ENCODE data around the gene LINC01488.
A peak's percentile ranks its signal among the peaks of the same experiment; 100 is the strongest.

The LINC01488 gene

DNA sequence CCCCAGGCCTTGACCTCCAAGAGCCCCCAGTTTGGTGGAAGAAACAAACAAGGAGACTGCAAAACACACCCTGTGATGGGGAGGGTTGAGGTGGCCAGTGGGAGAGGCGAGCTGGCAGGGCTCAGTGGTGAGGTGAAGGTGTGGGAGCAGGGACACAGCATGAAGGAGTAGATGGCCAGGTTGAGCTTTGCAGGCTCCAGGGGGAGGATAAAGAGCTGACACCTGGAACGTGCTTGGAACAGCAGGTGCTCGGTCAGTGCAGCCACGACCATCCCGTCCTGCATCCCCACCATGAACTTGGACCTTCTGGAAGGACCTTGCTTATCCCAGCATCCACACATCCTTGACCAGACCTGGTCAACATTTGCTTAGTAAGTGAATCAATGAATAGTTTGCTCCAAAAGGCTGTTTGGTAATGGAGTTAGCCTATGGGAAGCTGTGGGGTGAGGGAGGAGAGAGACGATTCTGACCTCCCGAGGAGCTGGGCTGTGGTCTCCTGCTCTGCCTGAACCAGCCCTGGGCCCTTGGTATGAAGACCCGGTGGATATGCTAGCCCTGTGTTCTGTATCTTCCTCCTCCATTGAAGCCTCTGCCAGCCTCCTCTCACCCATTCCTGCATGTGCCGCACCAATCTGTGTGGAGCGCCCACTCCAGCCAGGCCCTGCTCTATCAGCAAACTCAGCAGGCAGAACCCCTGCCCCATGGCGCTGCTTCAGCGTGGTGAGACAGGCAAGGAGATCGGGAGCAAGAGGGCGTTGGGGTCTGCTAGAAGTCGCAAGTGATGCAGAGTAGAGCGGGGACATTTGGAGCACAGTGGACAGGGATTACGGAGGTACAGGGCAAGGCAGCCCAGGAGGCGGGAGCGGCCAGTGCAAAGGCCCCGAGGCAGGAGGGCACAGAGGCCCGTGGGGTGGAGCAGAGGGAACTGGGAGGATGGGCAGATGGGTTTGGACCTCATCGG, 9.9 kb downstream of the LINC01488 start:
- DNase-seq = no peak

DNA sequence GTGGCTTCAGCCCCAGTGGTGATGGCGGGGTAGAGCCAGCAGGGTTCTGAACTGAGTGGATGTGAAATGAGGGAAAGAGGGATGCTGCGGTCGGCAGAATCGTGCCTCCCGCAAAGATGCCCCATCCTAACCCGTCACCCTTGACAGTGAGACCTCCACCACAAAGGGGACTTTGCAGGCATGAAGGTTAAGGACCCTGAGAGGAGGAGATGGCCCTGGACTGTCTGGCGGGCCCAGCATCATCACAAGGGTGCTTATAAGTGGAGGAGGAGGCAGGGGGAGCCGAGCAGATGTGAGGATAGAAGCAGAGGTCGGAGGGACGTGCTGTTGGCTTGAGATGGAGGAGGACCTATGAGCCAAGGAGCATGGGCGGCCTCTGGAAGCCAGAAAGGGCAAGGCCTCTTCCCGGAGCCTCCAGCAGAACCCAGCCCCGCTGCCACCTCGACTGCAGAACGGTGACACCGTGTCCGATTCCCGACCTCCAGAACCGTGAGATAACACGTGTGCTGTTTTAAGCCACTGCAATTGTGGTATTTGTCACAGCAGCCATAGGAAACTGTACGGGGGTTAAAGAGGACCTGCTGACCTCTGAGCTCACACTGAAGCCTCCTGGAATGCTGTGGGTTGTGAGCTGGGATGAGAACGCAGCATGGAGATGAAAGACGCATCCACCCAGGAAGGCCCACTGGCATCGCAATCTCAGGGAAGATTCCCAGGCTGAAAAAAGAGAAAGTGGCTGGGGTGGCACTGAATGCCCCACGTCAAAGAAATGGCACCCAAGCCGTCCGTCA, 10.9 kb downstream of the LINC01488 start:
- no peak for DNase-seq

GRCh38 chr11:69493931-69494821, 12.7 kb downstream of the LINC01488 start:
- no peak for DNase-seq

DNA sequence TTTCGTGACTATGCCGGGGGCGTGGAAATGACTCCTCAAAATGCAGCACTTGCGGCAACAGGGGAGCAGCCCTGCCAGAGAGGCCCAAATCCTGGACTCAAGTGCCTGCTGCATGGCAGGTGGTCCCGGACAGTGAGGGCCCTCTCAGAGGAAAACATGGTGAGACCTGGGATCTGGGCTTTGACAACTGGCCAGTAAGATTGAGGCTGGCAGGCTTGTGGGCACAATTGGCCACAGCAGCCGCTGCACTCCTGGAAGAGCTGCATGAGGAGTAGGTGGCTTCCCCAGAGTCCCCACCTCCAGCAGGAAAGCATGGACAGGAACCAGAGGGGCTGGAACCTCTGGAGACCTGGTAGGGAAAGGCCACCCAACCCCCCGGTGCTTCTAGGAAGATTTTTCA, 13.4 kb downstream of the LINC01488 start:
- DNase-seq = no peak

GRCh38 chr11:69495441-69496201, 14.2 kb downstream of the LINC01488 start:
- DNase-seq = no peak

GRCh38 chr11:69496202-69496557, 14.7 kb downstream of the LINC01488 start:
- DNase-seq = no peak

GRCh38 chr11:69496631-69497220, 15.3 kb downstream of the LINC01488 start:
- no peak for DNase-seq

DNA sequence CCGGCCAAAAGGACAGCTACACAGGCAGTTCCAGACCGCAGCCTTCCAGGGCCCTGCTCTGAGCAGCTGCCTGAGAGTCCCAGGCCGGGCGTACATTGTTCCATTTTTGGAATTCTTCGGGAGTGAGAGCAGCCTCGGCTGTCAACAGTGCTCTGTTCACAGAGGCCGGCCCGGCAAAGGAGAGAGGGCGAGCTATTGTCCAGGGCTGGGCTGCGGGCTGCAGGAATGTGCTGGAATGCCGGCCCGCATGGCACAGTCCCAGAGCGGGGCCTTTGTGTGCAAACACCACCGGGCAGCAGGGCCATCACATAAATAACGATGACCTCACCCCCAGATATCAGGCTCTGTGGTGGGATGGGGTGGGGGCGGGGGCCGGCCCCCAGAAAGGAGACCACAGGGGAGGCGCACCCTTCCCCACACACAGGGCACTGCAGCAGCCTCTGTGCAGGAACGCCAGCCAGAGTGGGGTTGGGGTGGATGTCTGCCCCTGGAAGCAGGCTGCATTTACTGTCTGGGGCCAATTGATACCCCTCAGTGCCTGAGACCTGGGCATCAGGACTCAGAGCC, 15.8 kb downstream of the LINC01488 start:
- peak in 34 of 51 donors; percentile 3 to 76 (median 31) for DNase-seq

DNA sequence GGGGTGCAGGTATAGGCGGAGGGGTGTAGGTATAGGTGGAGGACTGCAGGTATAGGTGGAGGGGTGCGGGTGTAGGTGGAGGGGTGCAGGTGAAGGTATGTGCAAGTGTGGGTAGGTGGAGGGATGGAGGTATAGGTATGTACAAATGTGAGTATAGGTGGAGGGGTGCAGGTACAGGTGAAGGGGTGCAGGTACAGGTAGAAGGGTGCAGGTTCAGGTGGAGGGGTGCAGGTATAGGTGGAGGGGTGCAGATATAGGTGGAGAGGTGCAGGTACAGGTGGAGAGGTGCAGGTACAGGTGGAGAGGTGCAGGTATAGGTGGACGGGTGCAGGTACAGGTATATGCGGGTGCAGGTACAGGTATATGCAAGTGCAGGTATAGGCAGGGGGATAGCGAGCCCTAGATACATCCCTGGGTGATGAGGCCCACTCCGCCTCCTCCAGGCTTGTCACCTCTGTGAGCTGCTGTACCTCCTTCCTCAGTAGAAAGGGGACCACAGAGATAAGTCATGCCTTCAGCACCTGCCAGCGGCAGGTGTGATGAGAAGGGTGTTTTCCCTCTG, 17.2 kb downstream of the LINC01488 start:
- DNase-seq = no peak

GRCh38 chr11:69499186-69499917, 17.9 kb downstream of the LINC01488 start:
- DNase-seq = no peak

GRCh38 chr11:69499918-69500284, 18.4 kb downstream of the LINC01488 start:
- no peak for DNase-seq

DNA sequence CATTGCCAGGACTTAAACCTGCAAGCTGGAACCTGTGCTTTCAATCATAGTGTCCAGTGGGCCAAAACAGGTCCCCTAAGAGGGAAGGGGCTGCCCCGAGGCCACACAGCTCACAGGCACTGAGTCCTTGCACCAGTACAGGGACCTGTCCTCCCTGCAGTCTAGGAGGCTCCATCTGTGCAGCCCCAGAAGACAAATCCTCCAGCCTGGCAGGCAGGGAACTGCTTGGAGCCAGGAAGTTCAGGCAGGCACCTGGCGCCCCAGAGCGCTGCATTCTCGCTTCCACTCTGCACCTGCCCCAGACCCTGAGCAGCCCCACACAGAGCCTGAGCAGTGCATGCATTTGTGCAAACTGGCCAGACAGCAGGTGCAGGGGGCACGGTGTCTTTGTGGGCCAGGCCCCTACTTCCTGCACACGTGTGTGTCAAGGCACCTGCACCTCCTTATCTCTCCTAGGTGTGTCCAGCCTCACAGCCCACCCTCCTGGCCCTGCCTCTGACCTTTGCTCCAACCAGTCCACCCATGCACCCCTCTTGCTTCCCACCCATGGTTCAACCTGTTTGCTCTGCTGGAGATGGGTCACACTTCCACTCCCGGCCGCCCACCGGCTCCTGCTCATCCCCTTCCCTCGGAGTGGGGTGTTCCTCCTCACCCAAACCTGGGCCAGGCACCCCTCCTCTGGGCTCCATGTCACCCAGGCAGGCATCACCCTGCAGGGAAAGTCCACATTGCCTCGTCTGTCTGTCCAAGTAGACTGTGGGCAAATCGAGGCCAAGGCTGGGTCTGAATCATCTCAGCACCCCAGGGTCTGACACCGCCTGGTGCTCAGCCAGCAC, 19.0 kb downstream of the LINC01488 start:
- no peak for DNase-seq

DNA sequence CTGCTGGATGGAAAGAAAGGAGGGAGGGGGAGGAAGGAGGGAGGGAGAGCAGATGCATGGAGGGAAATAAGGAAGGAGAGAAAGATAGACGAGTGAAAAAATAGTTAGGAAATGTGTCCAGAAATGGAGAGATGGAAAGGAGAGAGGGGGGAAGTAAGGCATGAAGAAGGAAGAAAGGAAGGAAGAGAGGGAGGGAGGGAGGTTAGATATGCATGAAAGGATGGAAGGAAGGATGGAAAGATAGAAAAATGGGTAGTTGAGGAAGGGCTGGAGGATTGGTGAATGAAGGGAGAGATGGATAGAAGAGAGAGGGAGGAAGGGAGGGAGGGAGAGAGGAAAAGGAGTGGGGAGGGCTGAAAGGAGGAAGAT, 19.6 kb downstream of the LINC01488 start:
- DNase-seq = no peak

DNA sequence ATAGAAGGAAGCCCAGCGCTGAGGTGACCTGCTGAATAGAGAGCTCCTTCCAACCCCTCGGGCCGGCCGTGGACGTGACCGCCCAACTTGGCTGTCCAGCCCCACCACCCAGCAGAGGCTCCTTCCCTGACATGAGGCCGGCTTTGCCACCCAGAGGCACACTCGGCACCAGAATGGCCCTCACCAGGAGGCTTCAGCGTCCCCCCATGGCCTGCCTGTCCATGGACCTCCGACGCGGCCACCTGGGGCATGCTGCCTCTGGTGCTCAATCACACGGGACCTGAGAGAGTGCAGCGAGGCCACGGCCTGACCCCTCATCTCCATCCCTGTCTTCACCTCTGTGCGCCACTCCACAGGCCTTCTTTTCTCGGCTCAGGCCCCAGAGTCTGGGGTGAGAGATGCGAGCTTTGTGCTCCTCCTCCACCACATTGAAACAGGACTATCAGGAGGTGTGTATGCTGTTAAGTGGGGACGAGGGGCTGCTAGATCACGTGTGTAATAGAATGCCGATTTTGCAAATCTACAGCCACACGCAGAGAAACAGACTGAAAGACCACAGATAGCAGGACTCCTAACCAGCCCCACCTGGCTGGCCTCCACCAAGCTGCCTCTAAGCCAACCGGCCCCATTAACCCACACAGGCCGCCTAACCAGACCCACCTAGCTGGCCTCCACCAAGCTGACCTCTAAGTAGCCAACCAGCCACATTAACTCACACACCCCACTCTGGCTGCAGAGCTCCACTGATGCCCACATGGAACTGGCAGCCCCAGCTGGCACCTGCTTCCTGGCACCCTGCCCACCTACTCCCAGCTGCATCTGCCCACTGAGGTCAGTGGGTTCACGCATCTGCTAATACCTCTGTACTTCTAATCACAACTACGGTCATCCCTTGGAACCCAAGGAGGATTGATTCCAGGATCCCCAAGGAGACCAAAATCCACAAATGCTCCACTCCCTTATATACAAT, 20.7 kb downstream of the LINC01488 start:
- DNase-seq = no peak

GRCh38 chr11:69504127-69504526, 22.7 kb downstream of the LINC01488 start:
- DNase-seq = no peak

DNA sequence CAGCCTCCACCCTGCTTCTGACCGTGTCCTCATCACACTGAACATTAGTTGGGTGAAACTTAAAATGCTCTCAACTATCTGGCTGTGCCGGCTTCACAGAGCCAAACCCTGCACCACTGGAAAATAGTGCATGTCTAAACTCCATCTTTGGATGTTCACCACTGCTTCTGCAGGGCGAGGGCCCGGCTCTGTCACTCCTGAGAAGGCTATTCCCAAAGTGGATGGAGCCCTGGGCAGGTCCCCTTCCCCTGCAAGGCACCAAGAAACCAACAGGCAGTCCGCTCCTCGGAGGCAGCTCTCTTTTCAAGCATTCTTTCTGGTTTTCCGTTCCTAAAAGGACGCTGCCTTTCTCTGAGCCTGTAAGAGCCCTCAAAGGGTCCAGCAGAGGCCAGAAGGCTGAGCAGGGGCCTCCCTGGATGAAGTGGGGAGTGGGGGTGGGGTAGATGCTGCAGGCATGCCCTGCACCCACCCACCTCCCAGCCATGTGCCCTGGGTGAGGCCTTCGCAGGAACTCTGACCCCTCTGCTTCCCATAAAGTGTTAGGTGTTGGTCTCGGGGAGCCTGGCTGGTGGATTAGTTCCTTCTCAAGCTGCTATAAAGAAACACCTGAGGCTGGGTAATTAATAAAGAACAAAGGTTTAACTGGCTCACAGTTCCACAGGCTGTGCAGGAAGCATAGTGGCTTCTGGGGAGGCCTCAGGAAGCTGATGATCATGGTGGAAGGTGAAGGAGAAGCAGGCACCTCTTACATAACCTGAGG, 23.3 kb downstream of the LINC01488 start:
- no peak for DNase-seq
